ENCODE data around the gene CCDC33.

GRCh38 chr15:74332011-74332410, 95.9 kb downstream of the CCDC33 start:
- TF ChIP-seq CTCF (IDR thresholded peaks at IDR 0.05): no peak
- TF ChIP-seq POLR2A (IDR thresholded peaks at IDR 0.05): no peak
- TF ChIP-seq EP300 (IDR thresholded peaks at IDR 0.05): no peak
